ENCODE data around the gene PNPO. TPM values are rescaled to one million over a fixed set of nuclear protein-coding genes. Genes with fewer than 3 reads are reported as not detected.

Gene PNPO
- total and polyA plus RNA-seq, 2 of the 13 experiments (the other 11 are each of a cell fraction or from before 2014, with no cell fraction given) = 47.9 to 63.3 TPM

DNA sequence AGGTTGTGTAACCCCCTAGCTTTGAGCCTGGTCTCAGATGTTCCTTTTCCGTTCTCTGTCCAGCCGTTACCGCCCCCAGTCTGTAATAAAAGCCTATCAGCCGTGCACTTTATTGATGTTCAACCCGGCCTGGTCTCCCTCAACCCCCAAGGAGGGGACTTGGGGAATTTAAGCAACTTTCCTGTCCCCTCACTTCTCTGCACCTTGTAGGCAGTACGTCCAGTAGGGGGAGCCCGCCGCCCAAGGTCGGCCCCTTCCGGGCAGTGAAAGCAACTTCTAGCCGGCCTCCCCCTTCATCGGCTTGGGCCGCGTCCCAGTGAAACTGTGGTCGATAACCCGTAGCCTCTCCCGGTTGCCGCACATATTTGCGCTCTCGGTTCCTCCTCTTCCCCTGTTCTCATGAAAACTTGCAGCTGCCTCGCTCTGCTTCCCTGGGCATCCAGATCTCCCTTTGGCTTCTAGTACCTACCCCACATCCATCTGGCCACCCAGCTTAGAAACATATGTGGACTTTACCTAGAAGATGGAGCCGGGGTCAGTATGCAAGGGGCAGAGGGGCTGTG is 7.9 kb downstream of the PNPO start (continued):
- no peak for TF ChIP-seq PAWR (CRISPR knock-in tag; IDR thresholded peaks at IDR 0.05; ENCODE audit: borderline replicate concordance)
- peak; percentile 79 for TF ChIP-seq ZNF501 (CRISPR knock-in tag; IDR thresholded peaks at IDR 0.05)
- no peak for TF ChIP-seq ZNF720 (CRISPR knock-in tag; IDR thresholded peaks at IDR 0.05)
- no peak for TF ChIP-seq SP5 (CRISPR knock-in tag; IDR thresholded peaks at IDR 0.05; ENCODE audit: borderline replicate concordance, low read depth)
- TF ChIP-seq, protein P1, sequence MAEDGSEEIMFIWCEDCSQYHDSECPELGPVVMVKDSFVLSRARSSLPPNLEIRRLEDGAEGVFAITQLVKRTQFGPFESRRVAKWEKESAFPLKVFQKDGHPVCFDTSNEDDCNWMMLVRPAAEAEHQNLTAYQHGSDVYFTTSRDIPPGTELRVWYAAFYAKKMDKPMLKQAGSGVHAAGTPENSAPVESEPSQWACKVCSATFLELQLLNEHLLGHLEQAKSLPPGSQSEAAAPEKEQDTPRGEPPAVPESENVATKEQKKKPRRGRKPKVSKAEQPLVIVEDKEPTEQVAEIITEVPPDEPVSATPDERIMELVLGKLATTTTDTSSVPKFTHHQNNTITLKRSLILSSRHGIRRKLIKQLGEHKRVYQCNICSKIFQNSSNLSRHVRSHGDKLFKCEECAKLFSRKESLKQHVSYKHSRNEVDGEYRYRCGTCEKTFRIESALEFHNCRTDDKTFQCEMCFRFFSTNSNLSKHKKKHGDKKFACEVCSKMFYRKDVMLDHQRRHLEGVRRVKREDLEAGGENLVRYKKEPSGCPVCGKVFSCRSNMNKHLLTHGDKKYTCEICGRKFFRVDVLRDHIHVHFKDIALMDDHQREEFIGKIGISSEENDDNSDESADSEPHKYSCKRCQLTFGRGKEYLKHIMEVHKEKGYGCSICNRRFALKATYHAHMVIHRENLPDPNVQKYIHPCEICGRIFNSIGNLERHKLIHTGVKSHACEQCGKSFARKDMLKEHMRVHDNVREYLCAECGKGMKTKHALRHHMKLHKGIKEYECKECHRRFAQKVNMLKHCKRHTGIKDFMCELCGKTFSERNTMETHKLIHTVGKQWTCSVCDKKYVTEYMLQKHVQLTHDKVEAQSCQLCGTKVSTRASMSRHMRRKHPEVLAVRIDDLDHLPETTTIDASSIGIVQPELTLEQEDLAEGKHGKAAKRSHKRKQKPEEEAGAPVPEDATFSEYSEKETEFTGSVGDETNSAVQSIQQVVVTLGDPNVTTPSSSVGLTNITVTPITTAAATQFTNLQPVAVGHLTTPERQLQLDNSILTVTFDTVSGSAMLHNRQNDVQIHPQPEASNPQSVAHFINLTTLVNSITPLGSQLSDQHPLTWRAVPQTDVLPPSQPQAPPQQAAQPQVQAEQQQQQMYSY (CRISPR knock-in tag; IDR thresholded peaks at IDR 0.05) = no peak
- TF ChIP-seq POLR2A (IDR thresholded peaks at IDR 0.05; ENCODE audit: insufficient read depth in 1 of 2, low read depth in 2 of 2, low read length in 2 of 2) = no peak
- TF ChIP-seq JUNB (CRISPR knock-in tag; IDR thresholded peaks at IDR 0.05; ENCODE audit: borderline replicate concordance) = no peak
- TF ChIP-seq, protein P2, sequence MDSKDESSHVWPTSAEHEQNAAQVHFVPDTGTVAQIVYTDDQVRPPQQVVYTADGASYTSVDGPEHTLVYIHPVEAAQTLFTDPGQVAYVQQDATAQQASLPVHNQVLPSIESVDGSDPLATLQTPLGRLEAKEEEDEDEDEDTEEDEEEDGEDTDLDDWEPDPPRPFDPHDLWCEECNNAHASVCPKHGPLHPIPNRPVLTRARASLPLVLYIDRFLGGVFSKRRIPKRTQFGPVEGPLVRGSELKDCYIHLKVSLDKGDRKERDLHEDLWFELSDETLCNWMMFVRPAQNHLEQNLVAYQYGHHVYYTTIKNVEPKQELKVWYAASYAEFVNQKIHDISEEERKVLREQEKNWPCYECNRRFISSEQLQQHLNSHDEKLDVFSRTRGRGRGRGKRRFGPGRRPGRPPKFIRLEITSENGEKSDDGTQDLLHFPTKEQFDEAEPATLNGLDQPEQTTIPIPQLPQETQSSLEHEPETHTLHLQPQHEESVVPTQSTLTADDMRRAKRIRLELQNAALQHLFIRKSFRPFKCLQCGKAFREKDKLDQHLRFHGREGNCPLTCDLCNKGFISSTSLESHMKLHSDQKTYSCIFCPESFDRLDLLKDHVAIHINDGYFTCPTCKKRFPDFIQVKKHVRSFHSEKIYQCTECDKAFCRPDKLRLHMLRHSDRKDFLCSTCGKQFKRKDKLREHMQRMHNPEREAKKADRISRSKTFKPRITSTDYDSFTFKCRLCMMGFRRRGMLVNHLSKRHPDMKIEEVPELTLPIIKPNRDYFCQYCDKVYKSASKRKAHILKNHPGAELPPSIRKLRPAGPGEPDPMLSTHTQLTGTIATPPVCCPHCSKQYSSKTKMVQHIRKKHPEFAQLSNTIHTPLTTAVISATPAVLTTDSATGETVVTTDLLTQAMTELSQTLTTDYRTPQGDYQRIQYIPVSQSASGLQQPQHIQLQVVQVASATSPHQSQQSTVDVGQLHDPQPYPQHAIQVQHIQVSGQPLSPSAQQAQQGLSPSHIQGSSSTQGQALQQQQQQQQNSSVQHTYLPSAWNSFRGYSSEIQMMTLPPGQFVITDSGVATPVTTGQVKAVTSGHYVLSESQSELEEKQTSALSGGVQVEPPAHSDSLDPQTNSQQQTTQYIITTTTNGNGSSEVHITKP (CRISPR knock-in tag; IDR thresholded peaks at IDR 0.05; ENCODE audit: low read depth) = peak; percentile 36; the same call in 1 of the 2 replicates
- TF ChIP-seq, protein P3, sequence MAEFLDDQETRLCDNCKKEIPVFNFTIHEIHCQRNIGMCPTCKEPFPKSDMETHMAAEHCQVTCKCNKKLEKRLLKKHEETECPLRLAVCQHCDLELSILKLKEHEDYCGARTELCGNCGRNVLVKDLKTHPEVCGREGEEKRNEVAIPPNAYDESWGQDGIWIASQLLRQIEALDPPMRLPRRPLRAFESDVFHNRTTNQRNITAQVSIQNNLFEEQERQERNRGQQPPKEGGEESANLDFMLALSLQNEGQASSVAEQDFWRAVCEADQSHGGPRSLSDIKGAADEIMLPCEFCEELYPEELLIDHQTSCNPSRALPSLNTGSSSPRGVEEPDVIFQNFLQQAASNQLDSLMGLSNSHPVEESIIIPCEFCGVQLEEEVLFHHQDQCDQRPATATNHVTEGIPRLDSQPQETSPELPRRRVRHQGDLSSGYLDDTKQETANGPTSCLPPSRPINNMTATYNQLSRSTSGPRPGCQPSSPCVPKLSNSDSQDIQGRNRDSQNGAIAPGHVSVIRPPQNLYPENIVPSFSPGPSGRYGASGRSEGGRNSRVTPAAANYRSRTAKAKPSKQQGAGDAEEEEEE (CRISPR knock-in tag; IDR thresholded peaks at IDR 0.05; ENCODE audit: borderline replicate concordance) = no peak
- TF ChIP-seq ZFP36 (IDR thresholded peaks at IDR 0.05; ENCODE audit: borderline replicate concordance, low read depth, low read length, partially characterized antibody) = no peak
- TF ChIP-seq HNRNPH1 (optimal IDR thresholded peaks at IDR 0.05; ENCODE audit: low read depth, low read length) = no peak
- no peak for TF ChIP-seq KAT7 (CRISPR knock-in tag; IDR thresholded peaks at IDR 0.05; ENCODE audit: borderline replicate concordance)
- peak; percentile 43; the same call in 1 of the 2 replicates for TF ChIP-seq ZFY (CRISPR knock-in tag; IDR thresholded peaks at IDR 0.05)
- no peak for TF ChIP-seq MED8 (CRISPR knock-in tag; IDR thresholded peaks at IDR 0.05; ENCODE audit: insufficient replicate concordance)
- no peak for TF ChIP-seq HOXA7 (CRISPR knock-in tag; IDR thresholded peaks at IDR 0.05)
- TF ChIP-seq ZBTB7A (CRISPR knock-in tag; IDR thresholded peaks at IDR 0.05) = peak; percentile 68; the same call in 1 of the 2 replicates
- no peak for TF ChIP-seq HOXA9 (CRISPR knock-in tag; IDR thresholded peaks at IDR 0.05; ENCODE audit: borderline replicate concordance)
- TF ChIP-seq, protein P4, sequence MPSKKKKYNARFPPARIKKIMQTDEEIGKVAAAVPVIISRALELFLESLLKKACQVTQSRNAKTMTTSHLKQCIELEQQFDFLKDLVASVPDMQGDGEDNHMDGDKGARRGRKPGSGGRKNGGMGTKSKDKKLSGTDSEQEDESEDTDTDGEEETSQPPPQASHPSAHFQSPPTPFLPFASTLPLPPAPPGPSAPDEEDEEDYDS (CRISPR knock-in tag; IDR thresholded peaks at IDR 0.05) = no peak; the same call in 1 of the 2 replicates
- peak; percentile 18; the same call in 1 of the 2 replicates for TF ChIP-seq FOSL2 (CRISPR knock-in tag; IDR thresholded peaks at IDR 0.05)
- no peak for TF ChIP-seq EHMT2 (IDR thresholded peaks at IDR 0.05; ENCODE audit: borderline replicate concordance, low read depth, low read length)
